ENCODE measurements around the gene SUPT5H.

DNA sequence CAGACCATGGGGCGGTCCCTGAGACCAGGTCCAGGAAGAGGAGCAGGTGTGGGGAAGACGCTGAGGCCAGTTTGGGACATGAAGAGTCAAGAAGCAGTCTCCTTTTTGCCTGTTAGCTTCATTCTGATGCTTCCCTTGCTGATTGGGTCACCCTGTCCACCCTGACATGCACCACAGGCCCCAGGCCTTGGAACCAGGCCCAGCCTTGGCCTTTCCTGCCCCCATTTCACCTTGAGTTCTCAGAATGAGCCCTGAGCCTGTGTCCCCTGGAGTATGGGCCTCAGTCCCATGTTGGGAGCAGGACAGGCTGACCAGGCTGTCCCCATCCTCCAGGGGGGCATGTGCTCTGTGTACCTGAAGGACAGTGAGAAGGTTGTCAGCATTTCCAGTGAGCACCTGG lies 30.4 kb downstream of the SUPT5H start:
- TF ChIP-seq ZNF792 (CRISPR knock-in tag; IDR thresholded peaks at IDR 0.05) (no peak), SMC3 (IDR thresholded peaks at IDR 0.05; ENCODE audit: low read length) (no peak), ARNT2 (CRISPR knock-in tag; IDR thresholded peaks at IDR 0.05; ENCODE audit: low read depth) (no peak)
